GM23338 (cell line): ENCODE measurements around the gene STAB2. TPM values are rescaled to one million over a fixed set of nuclear protein-coding genes. Genes with fewer than 3 reads are reported as not detected.

Experiments used
- ATAC-seq: fragments of 200-7000 bp; cut with Tn5 transposase; 3 replicates; pipeline ENCODE4 v1.9.1; 2020
- DNase-seq: peaks from one replicate; pipeline ENCODE4 v3.0.0-alpha.2; 2015; ENCODE audit warnings: low spot score
- H2AFZ ChIP-seq: fragments of 200-600 bp; sonication (generic); 2 replicates; pipeline ENCODE4 v1.8.0; 2016; ENCODE audit warnings: antibody characterized with exemption, mild to moderate bottlenecking, moderate library complexity
- H3F3A ChIP-seq: fragments of 200-600 bp; sonication (generic); replicated peaks from 2 replicates; pipeline ENCODE4 v1.8.0; 2017; ENCODE audit warnings: antibody characterized with exemption, mixed run types, low read depth
- H3K27ac ChIP-seq: fragments of 200-600 bp; sonication (generic); 2 replicates; pipeline ENCODE4 v1.6.1; 2016; ENCODE audit warnings: low read depth
- H3K27me3 ChIP-seq: fragments of 200-600 bp; sonication (generic); 2 replicates; pipeline ENCODE4 v1.8.0; 2016; ENCODE audit warnings: mild to moderate bottlenecking, mixed run types, moderate library complexity; ENCODE audit not compliant: insufficient read depth
- H3K36me3 ChIP-seq: fragments of 200-600 bp; sonication (generic); 2 replicates; pipeline ENCODE4 v1.8.0; 2016; ENCODE audit warnings: mild to moderate bottlenecking; ENCODE audit not compliant: insufficient read depth
- H3K4me1 ChIP-seq: fragments of 200-600 bp; sonication (generic); 2 replicates; pipeline ENCODE4 v1.8.0; 2016; ENCODE audit warnings: mild to moderate bottlenecking, moderate library complexity; ENCODE audit not compliant: insufficient read depth
- H3K4me2 ChIP-seq: fragments of 200-600 bp; sonication (generic); 2 replicates; pipeline ENCODE4 v1.7.1; 2017; ENCODE audit warnings: mixed run types
- H3K4me3 ChIP-seq: fragments of 200-600 bp; sonication (generic); 2 replicates; pipeline ENCODE4 v1.6.1; 2016; ENCODE audit warnings: mixed run types
- H3K79me2 ChIP-seq: fragments of 200-600 bp; sonication (generic); replicated peaks from 2 replicates; pipeline ENCODE4 v1.8.0; 2017; ENCODE audit warnings: mild to moderate bottlenecking; ENCODE audit not compliant: insufficient read depth
- H3K9me2 ChIP-seq: fragments of 200-600 bp; sonication (generic); 2 replicates; pipeline ENCODE4 v1.8.0; 2017; ENCODE audit not compliant: insufficient read depth
- H4K20me1 ChIP-seq: fragments of 200-600 bp; sonication (generic); replicated peaks from 2 replicates; pipeline ENCODE4 v1.8.0; 2017; ENCODE audit warnings: mild to moderate bottlenecking; ENCODE audit not compliant: insufficient read depth
- H3K27ac Mint-ChIP-seq: 2 replicates; pipeline ENCODE4 v1.8.0; 2020; ENCODE audit warnings: inconsistent platforms, mild to moderate bottlenecking, moderate library complexity, mixed read lengths
- H3K27me3 Mint-ChIP-seq: 3 replicates; pipeline ENCODE4 v1.8.0; 2022; ENCODE audit warnings: low read depth, mild to moderate bottlenecking, moderate library complexity, mixed read lengths, inconsistent platforms; ENCODE audit not compliant: insufficient read depth, poor library complexity
- H3K36me3 Mint-ChIP-seq: 3 replicates; pipeline ENCODE4 v1.8.0; 2021; ENCODE audit warnings: low read depth, mild to moderate bottlenecking, inconsistent platforms, moderate library complexity, mixed read lengths
- H3K4me1 Mint-ChIP-seq: 3 replicates; pipeline ENCODE4 v1.8.0; 2020; ENCODE audit warnings: mild to moderate bottlenecking, inconsistent platforms, mixed read lengths
- H3K4me3 Mint-ChIP-seq: 3 replicates; pipeline ENCODE4 v1.8.0; 2021; ENCODE audit warnings: moderate library complexity, mild to moderate bottlenecking, inconsistent platforms, mixed read lengths
- H3K9me3 Mint-ChIP-seq: 3 replicates; pipeline ENCODE4 v1.8.0; 2020; ENCODE audit warnings: moderate library complexity, mild to moderate bottlenecking, inconsistent platforms, mixed read lengths
- EZH2 ChIP-seq: fragments of 200-600 bp; sonication (generic); IDR thresholded peaks from one replicate; pipeline ENCODE4 v1.8.0; 2017; ENCODE audit warnings: antibody characterized with exemption, mild to moderate bottlenecking, low read depth; ENCODE audit not compliant: unreplicated experiment
- EZH2phosphoT487 ChIP-seq: fragments of 200-600 bp; sonication (generic); IDR thresholded peaks from one replicate; pipeline ENCODE4 v1.8.1; 2018; ENCODE audit warnings: antibody characterized with exemption; ENCODE audit not compliant: unreplicated experiment
- JUNB ChIP-seq: IDR thresholded peaks from one replicate; pipeline ENCODE4 v1.6.1; 2016; ENCODE audit warnings: antibody characterized with exemption; ENCODE audit not compliant: unreplicated experiment
- NANOG ChIP-seq: IDR thresholded peaks from 2 replicates; pipeline ENCODE4 v1.6.1; 2016; ENCODE audit warnings: antibody characterized with exemption, borderline replicate concordance
- REST ChIP-seq: IDR thresholded peaks from one replicate; pipeline ENCODE4 v1.6.1; 2018; ENCODE audit warnings: antibody characterized with exemption; ENCODE audit not compliant: unreplicated experiment
- STAT1 ChIP-seq: IDR thresholded peaks from one replicate; pipeline ENCODE4 v1.6.1; 2016; ENCODE audit warnings: antibody characterized with exemption; ENCODE audit not compliant: unreplicated experiment
- ZNF114 ChIP-seq: fragments of 250-450 bp; sonication (Bioruptor Pico); IDR thresholded peaks from 2 replicates; pipeline ENCODE4 v1.5.0; 2020; ENCODE audit warnings: mild to moderate bottlenecking, moderate library complexity
- polyA plus RNA-seq: library from polyadenylated mRNA; unstranded; fragments of >200 nt; fragmentation: Nextera tagmentation; extraction: Ambion mirVana; gene quantifications from 2 replicates; pipeline ENCODE4 v1.2.1, GENCODE V29; 2016
- total RNA-seq: library from RNA; depleted of rRNA; stranded (reverse); fragments of >200 nt; shearing (Covaris generic); gene quantifications from 2 replicates; pipeline ENCODE4 v1.2.3, GENCODE V29; 2014
- TF ChIP-seq, protein P1 (sequence below), 2 experiments: fragments of 200-600 bp in 1 of 2; sonication (generic) in 1 of 2; conservative IDR thresholded peaks; 2 replicates each; pipeline versions ENCODE4 v1.5.1 to v1.6.1; 2016 to 2017; ENCODE audit warnings: antibody characterized with exemption in 2 of 2, low read depth in 2 of 2, mild to moderate bottlenecking in 2 of 2, moderate library complexity in 1 of 2

STAB2 gene
- total and polyA plus RNA-seq, 2 experiments from 2014 or later: 0.14 TPM; not detected in 1

DNA sequence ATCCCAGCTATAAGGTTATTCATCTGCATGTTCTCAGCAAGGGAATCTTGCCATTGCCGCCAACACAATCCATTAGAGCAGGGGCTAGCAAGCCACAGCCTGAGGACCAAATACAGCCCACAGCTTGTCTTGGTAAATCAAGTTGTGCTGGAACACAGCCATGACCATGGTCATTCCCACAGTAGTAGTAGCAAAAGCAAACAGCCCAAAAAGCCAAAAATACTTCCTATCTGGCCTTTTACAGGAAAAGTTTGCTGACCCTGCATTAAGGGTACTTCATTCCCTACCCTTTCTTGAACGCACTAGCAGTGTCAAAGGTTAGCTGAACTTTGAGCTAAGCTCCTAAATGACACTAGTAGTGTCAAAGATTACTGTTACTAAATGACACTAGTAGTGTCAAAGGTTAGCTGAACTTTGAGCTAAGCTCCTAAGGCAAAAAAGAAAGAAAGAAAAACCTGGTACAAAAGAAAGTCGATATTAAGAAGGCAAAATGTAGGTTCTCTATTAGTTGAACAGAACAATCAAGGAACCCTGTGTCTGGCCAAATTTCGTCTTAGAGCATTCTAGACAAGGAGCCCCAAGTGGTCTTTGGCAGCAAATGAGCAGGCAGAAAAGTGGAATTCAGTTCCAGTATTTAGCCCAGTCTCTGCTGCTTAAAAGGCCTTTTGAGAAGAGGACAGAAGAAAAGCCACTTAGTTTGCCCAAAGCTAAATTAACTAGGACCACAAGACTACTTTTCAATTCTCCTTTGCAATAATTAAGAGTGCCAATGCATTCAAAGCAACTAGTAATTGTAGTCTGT is 186.2 kb downstream of the STAB2 start (continued):
- TF ChIP-seq REST (no peak), JUNB (no peak), NANOG (no peak), EZH2phosphoT487 (no peak), ZNF114 (CRISPR knock-in tag) (no peak)

- DNase-seq: no peak
- Mint-ChIP-seq H3K4me3 (no peak overlapping the region), H3K27me3 (peaks cover 2% of the 10 kb centered on the region), H3K36me3 (peaks cover 40% of the 10 kb centered on the region), H3K4me1 (peaks cover 5% of the 10 kb centered on the region; the same call in 2 of the 3 replicates), H3K27ac (peak overlapping the region; percentile 72; the same call in 1 of the 2 replicates), H3K9me3 (no peaks in the 10 kb centered on the region)
- Histone ChIP-seq H3K79me2 (no peaks in the 10 kb centered on the region), H3K27ac (no peak overlapping the region), H3K9me2 (no peaks in the 10 kb centered on the region), H3K4me1 (no peaks in the 10 kb centered on the region), H3K27me3 (no peaks in the 10 kb centered on the region), H3K36me3 (no peaks in the 10 kb centered on the region), H3F3A (no peaks in the 10 kb centered on the region), H3K4me3 (no peak overlapping the region), H3K4me2 (no peak overlapping the region), H4K20me1 (no peaks in the 10 kb centered on the region; the same call in 1 of the 2 replicates), H2AFZ (no peak overlapping the region)
- no peak for ATAC-seq
- TF ChIP-seq EZH2 (no peak), STAT1 (no peak), ZNF114 (CRISPR knock-in tag) (no peak), REST (no peak)
- TF ChIP-seq, protein P1, sequence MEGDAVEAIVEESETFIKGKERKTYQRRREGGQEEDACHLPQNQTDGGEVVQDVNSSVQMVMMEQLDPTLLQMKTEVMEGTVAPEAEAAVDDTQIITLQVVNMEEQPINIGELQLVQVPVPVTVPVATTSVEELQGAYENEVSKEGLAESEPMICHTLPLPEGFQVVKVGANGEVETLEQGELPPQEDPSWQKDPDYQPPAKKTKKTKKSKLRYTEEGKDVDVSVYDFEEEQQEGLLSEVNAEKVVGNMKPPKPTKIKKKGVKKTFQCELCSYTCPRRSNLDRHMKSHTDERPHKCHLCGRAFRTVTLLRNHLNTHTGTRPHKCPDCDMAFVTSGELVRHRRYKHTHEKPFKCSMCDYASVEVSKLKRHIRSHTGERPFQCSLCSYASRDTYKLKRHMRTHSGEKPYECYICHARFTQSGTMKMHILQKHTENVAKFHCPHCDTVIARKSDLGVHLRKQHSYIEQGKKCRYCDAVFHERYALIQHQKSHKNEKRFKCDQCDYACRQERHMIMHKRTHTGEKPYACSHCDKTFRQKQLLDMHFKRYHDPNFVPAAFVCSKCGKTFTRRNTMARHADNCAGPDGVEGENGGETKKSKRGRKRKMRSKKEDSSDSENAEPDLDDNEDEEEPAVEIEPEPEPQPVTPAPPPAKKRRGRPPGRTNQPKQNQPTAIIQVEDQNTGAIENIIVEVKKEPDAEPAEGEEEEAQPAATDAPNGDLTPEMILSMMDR (conservative IDR thresholded peaks at IDR 0.05; ENCODE audit: low read depth in 2 of 2): no peak
Measured at GRCh38 chr12:103774977-103775560, 188.0 kb downstream of the STAB2 start.
